ENCODE measurements around the gene DHRS11.

The DHRS11 gene

GRCh38 chr17:36546418-36547093, 45.1 kb upstream of the DHRS11 start:
- no peak for DNase-seq (ENCODE audit: low read depth)
- TF ChIP-seq, protein P1, sequence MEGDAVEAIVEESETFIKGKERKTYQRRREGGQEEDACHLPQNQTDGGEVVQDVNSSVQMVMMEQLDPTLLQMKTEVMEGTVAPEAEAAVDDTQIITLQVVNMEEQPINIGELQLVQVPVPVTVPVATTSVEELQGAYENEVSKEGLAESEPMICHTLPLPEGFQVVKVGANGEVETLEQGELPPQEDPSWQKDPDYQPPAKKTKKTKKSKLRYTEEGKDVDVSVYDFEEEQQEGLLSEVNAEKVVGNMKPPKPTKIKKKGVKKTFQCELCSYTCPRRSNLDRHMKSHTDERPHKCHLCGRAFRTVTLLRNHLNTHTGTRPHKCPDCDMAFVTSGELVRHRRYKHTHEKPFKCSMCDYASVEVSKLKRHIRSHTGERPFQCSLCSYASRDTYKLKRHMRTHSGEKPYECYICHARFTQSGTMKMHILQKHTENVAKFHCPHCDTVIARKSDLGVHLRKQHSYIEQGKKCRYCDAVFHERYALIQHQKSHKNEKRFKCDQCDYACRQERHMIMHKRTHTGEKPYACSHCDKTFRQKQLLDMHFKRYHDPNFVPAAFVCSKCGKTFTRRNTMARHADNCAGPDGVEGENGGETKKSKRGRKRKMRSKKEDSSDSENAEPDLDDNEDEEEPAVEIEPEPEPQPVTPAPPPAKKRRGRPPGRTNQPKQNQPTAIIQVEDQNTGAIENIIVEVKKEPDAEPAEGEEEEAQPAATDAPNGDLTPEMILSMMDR (IDR thresholded peaks at IDR 0.05; ENCODE audit: control insufficient read depth, extremely low read depth, insufficient read depth) = no peak
- peak overlapping the region; percentile 66 for H3K4me3 ChIP-seq (ENCODE audit: low read depth, low read length)

GRCh38 chr17:36547776-36548175, 43.9 kb upstream of the DHRS11 start:
- TF ChIP-seq, protein P1 (IDR thresholded peaks at IDR 0.05; ENCODE audit: control insufficient read depth, extremely low read depth, insufficient read depth) = no peak
- H3K4me3 ChIP-seq (ENCODE audit: low read depth, low read length) = no peak overlapping the region; the same call in 1 of the 2 replicates
- no peak for DNase-seq (ENCODE audit: low read depth)

- no peak for DNase-seq (ENCODE audit: low read depth)
- TF ChIP-seq, protein P1 (IDR thresholded peaks at IDR 0.05; ENCODE audit: control insufficient read depth, extremely low read depth, insufficient read depth) = no peak
- no peak overlapping the region for H3K4me3 ChIP-seq (ENCODE audit: low read depth, low read length)
Observed at GRCh38 chr17:36550491-36551417, 40.9 kb upstream of the DHRS11 start.

GRCh38 chr17:36553459-36553858, 38.2 kb upstream of the DHRS11 start:
- H3K4me3 ChIP-seq (ENCODE audit: low read depth, low read length) = no peak overlapping the region
- DNase-seq (ENCODE audit: low read depth) = no peak
- TF ChIP-seq, protein P1 (IDR thresholded peaks at IDR 0.05; ENCODE audit: control insufficient read depth, extremely low read depth, insufficient read depth) = no peak

GRCh38 chr17:36566081-36566480, 25.6 kb upstream of the DHRS11 start:
- TF ChIP-seq, protein P1 (IDR thresholded peaks at IDR 0.05; ENCODE audit: control insufficient read depth, extremely low read depth, insufficient read depth) = no peak
- no peak overlapping the region for H3K4me3 ChIP-seq (ENCODE audit: low read depth, low read length)
- no peak for DNase-seq (ENCODE audit: low read depth)

GRCh38 chr17:36575028-36575427, 16.7 kb upstream of the DHRS11 start:
- TF ChIP-seq, protein P1 (IDR thresholded peaks at IDR 0.05; ENCODE audit: control insufficient read depth, extremely low read depth, insufficient read depth) = no peak
- no peak overlapping the region for H3K4me3 ChIP-seq (ENCODE audit: low read depth, low read length)
- no peak for DNase-seq (ENCODE audit: low read depth)

Data from LNCaP clone FGC (cell line).